GM21367 (cell line): ENCODE measurements around the gene ANKLE2.
"Not testable (repeated sequence)": the region's sequence is repeated elsewhere in the genome, so short reads cannot be mapped to it uniquely, and the experiment has no call there.

Source experiments
- ATAC-seq: cut with Tn5 transposase; IDR thresholded peaks from one replicate; pipeline ENCODE4 v1.9.1; 2021; ENCODE audit not compliant: unreplicated experiment

The ANKLE2 gene

GRCh38 chr12:132692030-132692429, 69.6 kb downstream of the ANKLE2 start:
- ATAC-seq, result not testable (repeated sequence)

GRCh38 chr12:132690112-132690511, 71.5 kb downstream of the ANKLE2 start:
- no peak for ATAC-seq

GRCh38 chr12:132689227-132689626, 72.4 kb downstream of the ANKLE2 start:
- no peak for ATAC-seq

GRCh38 chr12:132687211-132688164, 74.1 kb downstream of the ANKLE2 start, which contains the start of the genes POLE and PXMP2:
Gene POLE, minus strand, starts transcription at chr12:132687342. Its CDS starts 27 bp downstream, at chr12:132687315.
Gene PXMP2, plus strand, starts transcription at chr12:132687587. Its CDS starts 84 bp downstream, at chr12:132687671.
- peak; percentile 91 for ATAC-seq

GRCh38 chr12:132686825-132687210, 74.8 kb downstream of the ANKLE2 start:
- peak; percentile 14 for ATAC-seq

- ATAC-seq, result no peak
Observed at GRCh38 chr12:132685400-132685799, 76.2 kb downstream of the ANKLE2 start.

- no peak for ATAC-seq
Observed at GRCh38 chr12:132677492-132677891, 84.1 kb downstream of the ANKLE2 start.

- ATAC-seq, result no peak
Observed at GRCh38 chr12:132675757-132676432, 85.7 kb downstream of the ANKLE2 start.
